ENCODE measurements around the gene PPIP5K1.
"Not testable (repeated sequence)": the region's sequence is repeated elsewhere in the genome, so short reads cannot be mapped to it uniquely, and the experiment has no call there.

DNA sequence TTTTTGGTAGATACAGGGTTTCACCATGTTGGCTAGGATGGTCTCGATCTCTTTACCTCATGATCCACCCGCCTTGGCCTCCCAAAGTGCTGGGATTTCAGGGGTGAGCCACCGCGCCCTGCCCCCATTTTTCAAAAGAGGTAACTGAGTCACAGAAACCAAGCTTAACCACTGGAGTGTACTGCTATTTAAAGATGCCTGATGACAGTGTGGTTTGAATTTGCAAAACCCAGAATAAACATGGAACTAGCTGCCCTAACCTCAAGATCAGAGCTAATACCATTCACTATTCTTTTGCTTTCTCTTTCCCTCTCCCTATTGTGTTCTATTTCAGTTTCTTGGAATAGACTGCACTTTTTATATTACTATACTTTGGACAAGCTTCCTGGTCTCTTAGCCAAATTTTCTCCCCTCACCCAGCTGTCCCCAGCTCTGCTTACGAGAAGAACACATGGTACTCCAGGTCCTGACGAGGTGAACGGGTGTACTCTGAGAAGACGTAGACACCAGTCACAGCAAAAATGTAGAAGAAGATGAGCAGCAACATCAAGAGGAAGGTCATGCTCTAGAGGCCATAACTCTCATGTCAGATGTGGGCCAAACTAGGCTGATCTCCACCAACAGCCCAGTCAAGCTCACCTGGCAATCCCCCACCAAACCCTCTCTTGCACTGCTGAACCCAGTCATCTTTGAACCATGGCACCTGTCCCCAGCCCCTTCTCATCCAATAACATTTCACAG lies 48.6 kb upstream of the PPIP5K1 start:
- TF ChIP-seq, protein P1, sequence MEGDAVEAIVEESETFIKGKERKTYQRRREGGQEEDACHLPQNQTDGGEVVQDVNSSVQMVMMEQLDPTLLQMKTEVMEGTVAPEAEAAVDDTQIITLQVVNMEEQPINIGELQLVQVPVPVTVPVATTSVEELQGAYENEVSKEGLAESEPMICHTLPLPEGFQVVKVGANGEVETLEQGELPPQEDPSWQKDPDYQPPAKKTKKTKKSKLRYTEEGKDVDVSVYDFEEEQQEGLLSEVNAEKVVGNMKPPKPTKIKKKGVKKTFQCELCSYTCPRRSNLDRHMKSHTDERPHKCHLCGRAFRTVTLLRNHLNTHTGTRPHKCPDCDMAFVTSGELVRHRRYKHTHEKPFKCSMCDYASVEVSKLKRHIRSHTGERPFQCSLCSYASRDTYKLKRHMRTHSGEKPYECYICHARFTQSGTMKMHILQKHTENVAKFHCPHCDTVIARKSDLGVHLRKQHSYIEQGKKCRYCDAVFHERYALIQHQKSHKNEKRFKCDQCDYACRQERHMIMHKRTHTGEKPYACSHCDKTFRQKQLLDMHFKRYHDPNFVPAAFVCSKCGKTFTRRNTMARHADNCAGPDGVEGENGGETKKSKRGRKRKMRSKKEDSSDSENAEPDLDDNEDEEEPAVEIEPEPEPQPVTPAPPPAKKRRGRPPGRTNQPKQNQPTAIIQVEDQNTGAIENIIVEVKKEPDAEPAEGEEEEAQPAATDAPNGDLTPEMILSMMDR (IDR thresholded peaks at IDR 0.05) = not testable (repeated sequence)
- not testable (repeated sequence) for TF ChIP-seq POLR2A (IDR thresholded peaks at IDR 0.05)

All from heart left ventricle (tissue), 13 donors.